Right ventricle myocardium superior (tissue), 1 donor: Measurements from ENCODE around the gene SBDS. TPM values are rescaled to one million over a fixed set of nuclear protein-coding genes. Genes with fewer than 3 reads are reported as not detected.
"Not testable (repeated sequence)": the region's sequence is repeated elsewhere in the genome, so short reads cannot be mapped to it uniquely, and the experiment has no call there.

Experiments
- ATAC-seq: fragments of 200-7000 bp; cut with Tn5 transposase; one replicate; pipeline ENCODE4 v1.9.1; 2020; ENCODE audit warnings: mild to moderate bottlenecking; ENCODE audit not compliant: poor library complexity
- DNase-seq: peaks from one replicate; pipeline ENCODE4 v3.0.0-alpha.2; 2020
- intact Hi-C: fragments of 100-400 bp; cut with DNase I; formaldehyde crosslinking; loops from one replicate; pipeline ENCODE4 v1.11.2; 2022
- total RNA-seq: library from RNA; stranded (reverse); fragmentation: NEBNext Ultra II Directional; extraction: Animal tissue kit (Norgen Biotek cat#: 25700); gene quantifications from one replicate; pipeline ENCODE4 v1.2.1, GENCODE V29; 2021
- donor health status: DM: no; HTN: yes; CAD: no; lungs with severe emphysema.

The SBDS gene
- total RNA-seq, 1 donor from 2014 or later = 180 TPM

DNA sequence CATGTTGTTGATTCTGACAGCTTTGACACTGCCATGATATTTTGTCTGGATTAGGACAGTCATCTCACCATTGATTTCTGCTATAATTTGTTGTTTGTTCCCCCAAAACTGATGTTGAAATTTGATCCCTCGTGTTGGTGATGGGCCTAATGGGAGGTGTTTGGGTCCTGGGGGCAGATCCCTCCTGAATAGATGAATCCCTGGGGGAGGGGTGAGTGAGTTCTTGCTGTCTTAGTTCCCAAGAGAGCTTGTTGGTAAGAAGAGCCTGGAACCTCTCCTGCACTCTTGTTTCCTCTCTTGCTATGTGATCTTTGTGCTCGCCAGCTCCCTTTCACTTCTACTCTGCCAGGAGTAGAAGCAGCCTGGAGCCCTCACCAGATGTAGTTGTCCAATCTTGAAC is 8.8 kb upstream of the SBDS start:
- DNase-seq, ATAC-seq, intact Hi-C loops: not testable (repeated sequence)

DNA sequence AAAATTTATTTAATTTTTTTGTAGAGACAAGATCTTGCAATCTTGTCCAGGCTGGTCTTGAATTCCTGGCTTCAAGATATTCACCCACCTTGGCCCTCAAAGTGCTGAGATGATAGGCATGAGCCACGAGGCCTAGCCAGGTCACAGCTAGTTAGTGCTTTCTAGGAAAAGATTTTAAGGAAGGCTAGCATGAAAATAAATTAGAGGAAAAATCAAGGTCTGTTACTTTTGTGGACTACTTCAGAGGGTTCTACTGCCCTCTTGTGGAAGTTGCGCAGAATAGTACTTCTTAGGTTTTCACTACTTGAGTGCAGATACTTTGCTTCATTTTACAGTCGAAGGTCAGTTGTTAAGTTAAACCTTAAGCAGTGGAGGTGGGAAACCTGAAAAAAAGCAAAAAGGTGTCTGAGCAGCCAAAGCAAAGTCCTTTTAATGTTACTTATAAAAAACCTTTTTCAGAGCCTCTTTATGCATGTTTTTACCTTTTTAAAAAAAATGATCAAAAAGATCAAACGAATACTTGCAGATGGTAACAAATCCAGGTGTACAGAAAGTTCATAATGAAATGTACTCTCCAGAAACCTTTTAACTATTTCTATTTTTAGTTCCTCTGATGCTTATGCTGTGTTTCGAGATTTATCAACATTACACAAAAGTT is 5.3 kb upstream of the SBDS start:
- intact Hi-C loops = not testable (repeated sequence)

DNA sequence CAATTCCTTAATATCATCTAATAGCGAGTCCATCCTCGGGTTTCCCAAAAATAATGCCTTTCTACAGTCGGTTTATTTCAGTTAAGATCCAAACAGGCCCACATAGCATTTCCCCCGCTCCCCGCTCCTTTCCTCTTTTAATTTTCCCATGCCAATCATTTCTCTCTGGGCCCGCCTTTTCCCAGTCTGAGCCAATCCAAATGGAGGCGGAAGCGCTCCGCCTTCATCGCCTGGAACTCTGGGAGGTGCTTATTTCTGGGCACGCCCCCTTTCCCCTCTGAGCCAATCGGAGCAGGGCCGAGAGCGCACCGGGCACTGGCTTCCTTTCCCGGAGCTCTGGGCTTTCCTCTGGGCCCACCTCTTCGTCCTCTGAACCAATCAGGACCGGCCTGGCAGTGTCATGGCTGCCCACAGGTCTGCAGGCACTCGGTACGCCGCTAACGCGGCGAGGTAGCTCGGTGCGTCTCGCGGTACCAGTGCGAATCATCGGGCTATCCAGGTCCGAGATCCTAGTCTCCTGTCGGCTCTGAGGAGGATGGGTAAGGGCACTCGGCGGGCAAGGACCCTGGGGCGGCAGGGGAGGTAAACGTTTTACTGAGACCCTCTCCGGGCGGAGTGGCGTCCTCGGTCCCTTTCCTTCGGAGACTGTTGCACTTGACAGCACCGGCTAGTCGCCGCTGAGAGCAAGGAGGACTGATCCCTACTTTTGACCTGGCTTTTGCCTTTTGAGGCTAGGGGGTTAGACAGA is 1.2 kb upstream of the SBDS start, which contains the start of gene TYW1:
TSS of gene TYW1 (plus strand) at position 390 of the 748 bp plus-strand sequence. CDS start at position 536, 146 bp downstream.
- DNase-seq (peak; percentile 98), ATAC-seq (peak; percentile 88)
- intact Hi-C loops = not testable (repeated sequence)

More for the DNA sequence above, 5.3 kb upstream of the SBDS start:
- ATAC-seq, DNase-seq: not testable (repeated sequence)

- intact Hi-C loops = not testable (repeated sequence)
- ATAC-seq = peak; percentile 80
- peak; percentile 71 for DNase-seq
Observed at GRCh38 chr7:66994691-66995049, 716 bp downstream of the SBDS start.

DNA sequence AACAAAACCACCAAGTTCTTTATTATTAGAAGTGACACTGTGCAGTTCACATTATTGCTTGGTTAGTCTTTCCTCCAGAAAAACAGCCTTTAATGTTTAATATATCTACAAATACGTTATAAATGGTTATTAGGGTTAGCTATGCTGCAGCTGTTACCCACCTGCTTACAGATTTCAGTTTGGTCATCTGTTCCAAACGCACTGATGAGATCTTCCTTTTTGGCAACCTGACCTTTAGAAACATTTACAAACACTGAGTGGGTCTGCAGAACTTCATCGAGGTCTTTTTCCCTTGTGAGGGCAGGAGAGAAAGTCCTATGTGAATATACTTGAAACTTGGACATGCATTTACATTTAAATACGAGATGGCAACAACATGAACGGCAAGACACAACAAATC is 1.3 kb downstream of the SBDS start:
- intact Hi-C loops, ATAC-seq, DNase-seq: not testable (repeated sequence)

- ATAC-seq, DNase-seq: not testable (repeated sequence)
Observed at GRCh38 chr7:66989552-66989951, 5.8 kb downstream of the SBDS start.

DNA sequence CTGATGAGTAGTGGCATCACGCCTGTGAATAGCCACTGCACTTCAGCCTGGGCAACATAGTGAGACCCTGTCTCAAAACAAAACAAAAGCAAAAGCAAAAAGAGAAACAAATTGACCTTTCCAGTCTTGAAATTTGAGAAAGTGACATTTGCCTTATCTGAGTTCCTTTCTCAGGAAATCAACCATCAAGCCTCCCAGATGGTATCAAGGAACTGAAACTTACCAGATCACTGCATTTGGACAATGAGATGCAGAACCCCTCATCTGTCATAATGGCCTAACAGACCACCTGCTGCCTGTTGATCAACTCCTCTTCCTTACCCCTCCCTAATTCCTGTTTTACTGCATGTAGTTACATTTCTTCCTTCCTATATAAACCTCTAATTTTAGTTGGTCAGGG is 15.1 kb downstream of the SBDS start:
- ATAC-seq, DNase-seq, intact Hi-C loops: not testable (repeated sequence)

More at GRCh38 chr7:66989552-66989951, 5.8 kb downstream of the SBDS start:
- intact Hi-C loops = not testable (repeated sequence)

DNA sequence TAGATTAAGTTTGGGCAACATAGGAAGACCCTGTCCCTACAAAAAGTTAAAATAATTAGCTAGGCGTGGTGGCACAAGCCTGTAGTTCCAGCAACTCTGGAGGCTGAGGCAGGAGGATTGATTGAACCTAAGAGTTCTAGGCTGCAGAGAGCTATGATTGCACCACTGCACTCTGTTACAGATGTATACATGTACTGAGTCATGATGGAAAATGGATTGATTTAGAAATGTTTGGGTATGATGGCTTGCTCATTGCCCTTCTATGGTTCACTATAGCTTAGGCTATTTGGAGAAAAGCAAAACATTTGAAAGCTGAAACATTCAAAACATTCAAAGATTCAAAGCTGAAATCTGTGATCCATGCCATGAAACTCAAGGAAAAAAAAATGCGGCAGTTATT is 16.4 kb downstream of the SBDS start:
- ATAC-seq, intact Hi-C loops: not testable (repeated sequence)

DNA sequence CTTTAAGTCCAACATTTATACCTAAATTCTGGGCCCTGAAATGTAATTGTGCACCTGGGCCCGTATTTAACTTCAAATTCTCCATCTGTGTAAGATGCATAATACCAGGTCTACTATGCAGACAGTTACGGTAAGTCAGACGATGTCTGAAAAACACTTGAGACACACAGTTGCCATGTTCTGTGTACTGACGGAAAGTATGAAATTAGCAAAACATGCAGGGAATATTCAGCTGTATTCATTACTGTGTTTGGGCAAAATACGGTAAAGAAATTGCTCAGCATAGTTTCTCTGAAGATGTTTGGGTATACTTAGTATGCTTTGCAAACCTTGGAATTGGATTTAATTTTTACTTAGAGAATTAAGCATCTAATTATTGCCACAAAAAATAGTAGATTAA is 17.1 kb downstream of the SBDS start:
- DNase-seq, intact Hi-C loops, ATAC-seq: not testable (repeated sequence)

More for the DNA sequence above, 16.4 kb downstream of the SBDS start:
- not testable (repeated sequence) for DNase-seq

DNA sequence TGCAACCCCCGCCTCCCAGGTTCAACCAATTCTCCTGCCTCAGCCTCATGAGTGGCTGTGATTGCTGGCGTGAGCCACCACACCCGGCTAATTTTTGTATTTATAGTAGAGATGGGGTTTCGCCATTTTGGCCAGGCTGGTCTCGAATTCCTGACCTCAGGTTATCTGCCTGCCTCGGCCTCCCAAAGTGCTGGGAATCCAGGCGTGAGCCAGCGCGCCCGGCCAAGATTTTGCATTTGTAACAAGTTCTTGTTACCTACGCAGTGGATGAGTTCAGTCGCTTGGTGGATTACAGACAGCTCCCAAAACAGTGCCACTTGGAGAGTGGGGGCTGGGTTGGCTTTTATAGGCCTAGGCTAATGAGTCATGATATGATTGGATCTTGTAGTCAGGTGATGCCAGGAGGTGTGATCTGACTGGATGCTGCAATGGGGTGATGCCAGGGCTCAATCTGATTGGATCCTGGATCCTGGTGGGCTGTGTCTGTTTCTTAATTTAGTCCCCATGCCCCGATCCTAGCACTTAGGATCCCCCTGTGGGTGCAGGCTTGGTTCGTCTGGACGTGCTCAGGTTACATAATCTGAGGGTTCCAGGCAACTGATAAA is 20.3 kb downstream of the SBDS start:
- intact Hi-C loops = no loop called here
- ATAC-seq = no peak
- no peak for DNase-seq

DNA sequence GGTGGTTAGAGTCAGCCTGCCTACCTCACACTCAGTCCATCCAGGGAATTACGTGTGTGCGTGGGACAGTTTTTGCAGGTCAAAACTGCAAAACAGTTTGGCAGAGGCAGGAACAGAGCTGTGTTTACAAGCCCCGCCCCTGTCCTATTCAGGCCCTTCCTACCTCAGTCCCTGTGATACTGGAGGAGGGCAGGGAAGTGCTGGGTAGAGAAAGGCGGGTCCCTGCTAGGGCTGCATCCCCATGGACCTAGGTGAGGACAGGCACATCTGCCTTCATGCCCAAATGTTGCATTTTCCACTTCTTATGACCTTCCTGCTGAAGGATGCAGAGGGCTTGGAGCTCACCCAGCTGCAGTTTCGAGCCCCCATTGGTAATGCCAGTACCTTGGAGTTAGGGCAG is 25.1 kb downstream of the SBDS start:
- DNase-seq = no peak
- intact Hi-C loops = no loop called here
- no peak for ATAC-seq

DNA sequence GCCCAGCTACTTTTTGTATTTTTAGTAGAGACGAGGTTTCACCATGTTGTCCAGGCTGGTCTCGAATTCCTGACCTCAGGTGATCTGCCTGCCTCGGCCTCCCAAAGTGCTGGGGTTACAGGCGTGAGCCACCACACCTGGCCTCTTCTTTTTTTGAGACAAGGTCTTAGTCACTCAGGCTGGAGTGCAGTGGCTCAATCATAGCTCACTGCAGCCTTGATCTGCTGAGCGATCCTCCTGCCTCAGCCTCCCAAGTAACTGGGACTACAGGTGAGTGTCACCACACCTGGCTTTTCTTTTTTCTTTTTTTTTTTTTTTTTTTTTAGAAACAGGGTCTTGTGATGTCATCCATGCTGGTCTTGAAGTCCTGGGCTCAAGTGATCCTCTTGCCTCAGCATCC is 26.4 kb downstream of the SBDS start:
- intact Hi-C loops, DNase-seq, ATAC-seq: not testable (repeated sequence)

GRCh38 chr7:66967029-66967428 is 28.4 kb downstream of the SBDS start:
- no peak for DNase-seq
- no peak for ATAC-seq
- intact Hi-C loops = no loop called here

GRCh38 chr7:66964411-66964810 is 31.0 kb downstream of the SBDS start:
- intact Hi-C loops = no loop called here
- no peak for DNase-seq
- ATAC-seq = no peak

DNA sequence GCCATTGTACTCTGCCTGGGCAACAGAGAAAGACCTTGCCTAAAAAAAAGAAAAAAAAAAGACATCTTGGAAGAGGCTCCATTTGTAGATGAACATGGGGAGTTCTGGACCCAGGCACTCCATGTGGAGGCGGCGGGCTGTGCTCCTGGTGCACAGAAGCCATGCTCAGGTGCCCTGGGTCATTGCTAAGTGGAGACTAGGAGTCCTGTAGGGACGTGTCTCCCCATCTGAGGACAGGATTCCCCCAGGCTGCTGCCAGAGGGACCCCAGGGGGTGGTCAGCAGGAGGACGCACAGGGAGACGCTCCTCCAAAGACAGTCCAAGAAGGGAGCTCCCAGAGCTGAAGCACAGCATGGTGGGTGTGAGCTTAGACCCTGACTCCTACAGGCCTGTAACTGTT is 34.3 kb downstream of the SBDS start:
- no peak for DNase-seq
- intact Hi-C loops = no loop called here
- ATAC-seq = no peak

- ATAC-seq (no peak), DNase-seq (no peak)
- intact Hi-C loops = no loop called here
Observed at GRCh38 chr7:66960192-66960591, 35.2 kb downstream of the SBDS start.

GRCh38 chr7:66958538-66959350 is 36.6 kb downstream of the SBDS start:
- ATAC-seq (no peak), DNase-seq (no peak)
- intact Hi-C loops = no loop called here

DNA sequence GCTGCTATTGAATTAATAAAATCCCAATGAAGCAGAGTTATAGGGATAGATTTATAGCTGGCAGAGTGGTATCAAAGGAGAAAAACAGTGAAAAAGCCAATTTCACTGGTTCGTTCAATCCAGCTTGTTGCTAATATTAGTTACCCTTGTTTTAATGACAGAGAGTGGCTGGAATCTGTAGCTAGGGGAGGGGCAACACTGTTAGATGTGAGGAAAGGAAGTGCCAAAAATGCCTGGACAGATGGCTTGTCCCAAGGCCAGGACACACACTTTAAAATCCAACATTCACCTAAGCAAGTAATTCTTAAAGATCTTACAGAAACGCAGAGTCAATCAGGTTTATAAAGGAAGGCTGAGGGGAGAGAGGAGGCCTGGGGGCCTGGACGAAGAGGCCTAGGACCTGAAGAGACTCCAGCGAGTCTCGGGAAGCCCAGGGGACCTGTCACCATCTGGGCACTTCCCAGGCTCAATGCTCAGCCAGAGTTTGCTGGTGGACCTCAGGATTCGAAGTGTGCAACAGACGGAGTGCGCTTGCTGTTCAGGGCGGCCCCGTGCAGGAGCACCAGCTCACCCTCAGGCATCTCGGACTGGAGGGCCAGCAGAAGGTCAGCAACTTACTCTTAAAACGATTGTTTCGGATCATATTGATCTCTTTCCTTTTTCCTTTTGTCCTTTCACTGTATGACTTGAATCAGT is 37.6 kb downstream of the SBDS start:
- ATAC-seq (peak; percentile 52), DNase-seq (no peak)
- intact Hi-C loops = no loop called here
